Femur (tissue), 1 donor: ENCODE measurements around the gene KNTC1.
"Not testable (repeated sequence)": the region's sequence is repeated elsewhere in the genome, so short reads cannot be mapped to it uniquely, and the experiment has no call there.

Source experiments
- DNase-seq: peaks from one replicate; pipeline ENCODE4 v3.0.0-alpha.2; 2017

Gene KNTC1

DNA sequence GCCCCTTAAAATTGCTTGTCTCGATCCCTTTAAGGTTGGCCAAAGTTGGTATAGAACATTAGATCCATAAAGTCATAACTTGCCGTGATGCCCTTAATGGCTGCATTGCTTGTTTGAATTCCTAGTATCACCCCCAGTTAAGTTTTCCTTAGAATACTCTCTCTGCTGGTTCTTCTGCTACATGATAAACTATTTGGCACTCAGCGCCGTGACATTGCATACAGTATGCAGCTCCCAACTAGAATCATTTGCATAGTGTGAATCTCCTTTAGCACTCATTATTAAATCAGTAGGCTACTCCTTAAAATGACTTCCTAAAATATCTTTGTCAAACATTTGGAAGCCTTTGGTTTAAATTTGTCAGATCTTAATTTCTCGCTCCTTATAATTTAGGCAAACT, 42.2 kb downstream of the KNTC1 start:
- DNase-seq, result no peak

- not testable (repeated sequence) for DNase-seq
Measured at GRCh38 chr12:122570006-122570405, 43.0 kb downstream of the KNTC1 start.

DNA sequence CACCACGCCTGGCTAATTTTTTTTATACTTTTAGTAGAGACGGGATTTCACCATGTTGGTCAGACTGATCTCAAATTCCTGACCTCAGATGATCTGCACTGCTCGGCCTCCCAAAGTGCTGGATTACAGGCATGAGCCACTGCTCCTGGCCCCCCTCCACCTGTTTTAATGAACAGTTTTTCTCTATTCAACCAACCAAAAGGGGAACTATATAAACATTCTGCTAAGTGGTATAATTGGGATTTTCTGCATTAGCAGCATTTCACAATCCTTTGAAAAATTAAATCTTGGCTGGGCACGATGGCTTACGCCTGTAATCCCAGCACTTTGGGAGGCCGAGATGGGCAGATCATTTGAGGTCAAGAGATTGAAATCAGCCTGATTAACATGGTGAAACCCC, 44.8 kb downstream of the KNTC1 start:
- no peak for DNase-seq

- DNase-seq, result not testable (repeated sequence)
Measured at GRCh38 chr12:122583294-122583693, 56.2 kb downstream of the KNTC1 start.

- no peak for DNase-seq
Measured at GRCh38 chr12:122584177-122584863, 57.3 kb downstream of the KNTC1 start.

DNA sequence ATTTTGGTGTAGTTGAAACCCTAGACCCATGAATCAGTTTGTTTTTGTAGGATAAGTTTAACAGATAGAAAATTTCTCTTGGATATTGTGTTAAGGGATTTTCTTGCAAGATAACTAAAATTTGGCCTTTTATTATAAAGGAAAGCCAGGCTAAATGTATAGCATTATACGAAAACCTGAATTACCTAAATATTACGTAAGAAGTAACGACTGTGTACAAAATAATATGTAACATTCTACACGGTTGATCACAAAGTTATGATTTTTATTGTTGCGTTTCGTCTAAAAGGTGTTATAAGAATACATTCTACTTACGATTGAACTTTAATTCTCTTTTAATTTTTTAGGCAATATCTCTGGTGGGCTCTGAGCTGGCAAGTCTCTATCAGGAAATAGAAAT, 63.9 kb downstream of the KNTC1 start:
- DNase-seq, result no peak

DNA sequence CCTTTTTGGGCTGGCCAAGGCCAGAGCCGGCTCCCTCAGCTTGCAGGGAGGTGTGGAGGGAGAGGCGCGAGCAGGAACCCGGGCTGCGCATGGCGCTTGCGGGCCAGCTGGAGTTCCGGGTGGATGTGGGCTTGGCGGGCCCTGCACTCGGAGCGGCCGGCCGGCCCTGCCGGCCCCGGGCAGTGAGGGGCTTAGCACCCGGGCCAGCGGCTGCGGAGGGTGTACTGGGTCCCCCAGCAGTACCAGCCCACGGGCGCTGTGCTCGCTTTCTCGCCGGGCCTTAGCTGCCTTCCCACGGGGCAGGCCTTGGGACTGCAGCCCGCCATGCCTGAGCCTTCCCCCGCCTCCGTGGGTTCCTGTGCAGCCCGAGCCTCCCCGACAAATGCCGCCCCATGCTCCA, 64.9 kb downstream of the KNTC1 start:
- not testable (repeated sequence) for DNase-seq

DNA sequence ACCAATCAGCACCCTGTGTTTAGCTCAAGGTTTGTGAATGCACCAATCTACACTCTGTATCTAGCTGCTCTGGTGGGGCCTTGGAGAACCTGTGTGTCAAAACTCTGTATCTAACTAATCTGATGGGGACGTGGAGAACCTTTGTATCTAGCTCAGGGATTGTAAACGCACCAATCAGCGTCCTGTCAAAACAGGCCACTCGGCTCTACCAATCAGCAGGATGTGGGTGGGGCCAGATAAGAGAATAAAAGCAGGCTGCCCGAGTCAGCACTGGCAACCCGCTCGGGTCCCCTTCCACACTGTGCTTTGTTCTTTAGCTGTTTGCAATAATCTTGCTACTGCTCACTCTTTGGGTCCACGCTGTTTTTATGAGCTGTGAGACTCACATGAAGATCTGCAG, 65.5 kb downstream of the KNTC1 start:
- not testable (repeated sequence) for DNase-seq

- DNase-seq, result no peak
Measured at GRCh38 chr12:122593910-122594309, 66.9 kb downstream of the KNTC1 start.

- no peak for DNase-seq
Measured at GRCh38 chr12:122596838-122597237, 69.8 kb downstream of the KNTC1 start.

DNA sequence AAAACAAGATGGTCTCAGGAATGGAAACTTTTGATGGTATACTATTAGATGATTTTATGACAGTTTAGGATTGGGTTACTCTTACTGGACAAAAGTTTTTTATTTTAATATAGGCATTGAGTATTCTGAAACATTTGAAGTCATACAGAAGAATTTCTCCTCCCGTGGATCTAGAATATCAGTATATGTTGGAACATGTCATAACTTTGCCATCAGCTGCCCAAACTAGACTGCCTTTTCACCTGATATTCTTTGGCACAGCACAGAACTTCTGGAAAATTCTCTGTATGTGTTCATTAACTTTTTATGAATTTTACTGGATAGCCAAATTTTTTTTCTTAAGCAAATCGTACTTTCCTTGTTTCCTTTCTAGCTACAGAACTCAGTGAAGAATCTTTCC, 75.4 kb downstream of the KNTC1 start:
- no peak for DNase-seq

GRCh38 chr12:122604993-122605392, 77.9 kb downstream of the KNTC1 start:
- DNase-seq, result no peak

- DNase-seq, result no peak
Measured at GRCh38 chr12:122609732-122610131, 82.7 kb downstream of the KNTC1 start.

GRCh38 chr12:122610207-122610606, 83.2 kb downstream of the KNTC1 start:
- DNase-seq, result no peak

DNA sequence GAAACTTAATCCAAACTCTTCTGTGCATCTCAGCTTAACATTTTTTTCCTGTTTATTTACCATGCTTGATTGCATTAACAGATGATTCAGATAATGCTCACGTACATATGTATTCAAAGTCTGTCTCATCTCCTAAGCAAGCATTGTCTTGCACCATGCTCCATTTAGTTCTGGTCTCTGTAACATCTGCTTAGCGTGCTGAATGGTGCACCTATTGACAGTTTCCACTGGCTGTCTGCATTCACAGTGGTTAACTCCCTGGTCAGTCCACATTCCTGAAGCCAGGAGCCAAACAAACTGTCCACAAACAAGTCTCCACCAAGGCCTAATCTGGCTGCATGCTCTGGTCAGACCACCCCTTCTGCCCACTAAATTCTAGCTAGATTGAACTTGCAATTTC, 83.9 kb downstream of the KNTC1 start:
- DNase-seq, result no peak

- DNase-seq, result no peak
Measured at GRCh38 chr12:122614839-122615238, 87.8 kb downstream of the KNTC1 start.

DNA sequence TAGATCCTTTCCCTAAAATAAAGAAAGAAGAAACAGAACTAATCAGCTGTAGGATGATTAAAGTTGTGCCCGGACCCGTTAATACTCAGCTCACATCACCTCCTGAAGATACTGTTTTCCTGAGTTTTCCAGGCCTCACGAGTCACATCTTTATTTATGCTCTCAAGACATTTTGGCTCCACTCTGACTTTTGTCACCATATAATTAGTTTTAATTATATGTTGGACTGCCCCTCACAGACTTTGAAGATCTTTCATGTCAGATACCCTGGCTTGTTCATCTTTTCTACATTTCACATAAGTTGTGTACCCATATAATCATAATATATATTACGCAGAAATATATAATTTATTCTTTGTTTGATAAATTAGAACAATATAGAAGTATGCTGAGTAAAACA, 88.7 kb downstream of the KNTC1 start:
- no peak for DNase-seq

DNA sequence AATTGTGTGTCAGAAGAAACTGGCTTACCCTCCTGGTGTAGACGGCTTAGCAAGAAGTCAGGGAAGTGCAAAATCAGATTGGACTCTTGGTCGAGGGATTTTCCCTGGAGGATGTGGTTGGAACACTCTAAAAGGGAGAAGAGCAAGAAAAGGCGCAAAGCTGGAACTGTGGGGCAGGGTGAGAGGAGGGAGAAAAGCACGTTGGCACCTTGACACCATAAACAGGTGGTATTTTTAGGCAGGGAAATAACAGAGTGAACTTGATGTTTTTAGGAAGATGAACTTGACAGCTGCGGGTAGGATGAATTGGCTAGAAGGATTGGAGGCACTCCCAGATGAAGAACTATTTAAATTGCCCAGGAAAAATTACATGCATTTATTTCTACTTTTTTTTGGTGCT, 108.4 kb downstream of the KNTC1 start:
- no peak for DNase-seq

DNA sequence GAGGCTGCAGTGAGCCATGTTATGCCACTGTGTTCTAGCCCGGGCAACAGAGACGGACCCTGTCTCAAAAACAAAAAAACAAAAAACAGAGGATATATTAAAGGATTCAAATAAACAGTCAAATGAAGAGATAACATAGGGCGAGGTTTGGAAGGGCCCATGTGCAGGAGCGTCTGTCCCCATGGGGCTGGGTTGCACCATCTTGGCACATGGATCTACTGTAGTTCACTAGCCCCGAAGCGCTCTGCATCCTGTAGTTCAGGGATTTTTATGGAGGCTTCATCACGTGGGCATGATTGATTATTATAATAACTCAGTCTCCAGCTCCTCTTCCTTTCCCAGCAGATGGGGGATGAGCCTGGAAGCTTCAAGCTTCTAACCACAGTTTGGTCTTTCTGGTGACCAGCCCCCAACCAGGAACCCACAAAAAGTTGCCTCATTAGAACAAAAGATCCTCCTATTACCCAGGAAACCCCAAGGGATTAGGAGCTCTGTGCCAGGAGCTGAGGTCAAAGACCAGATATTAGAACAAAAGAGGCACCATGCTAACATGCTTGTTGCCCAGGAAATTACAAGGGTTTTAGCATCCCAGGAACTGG, 116.3 kb downstream of the KNTC1 start:
- DNase-seq, result no peak

GRCh38 chr12:122646517-122647217, 119.6 kb downstream of the KNTC1 start:
- peak; percentile 29 for DNase-seq

GRCh38 chr12:122651520-122652224, 124.6 kb downstream of the KNTC1 start:
- DNase-seq, result no peak

- DNase-seq, result not testable (repeated sequence)
Measured at GRCh38 chr12:122653291-122653690, 126.2 kb downstream of the KNTC1 start.

DNA sequence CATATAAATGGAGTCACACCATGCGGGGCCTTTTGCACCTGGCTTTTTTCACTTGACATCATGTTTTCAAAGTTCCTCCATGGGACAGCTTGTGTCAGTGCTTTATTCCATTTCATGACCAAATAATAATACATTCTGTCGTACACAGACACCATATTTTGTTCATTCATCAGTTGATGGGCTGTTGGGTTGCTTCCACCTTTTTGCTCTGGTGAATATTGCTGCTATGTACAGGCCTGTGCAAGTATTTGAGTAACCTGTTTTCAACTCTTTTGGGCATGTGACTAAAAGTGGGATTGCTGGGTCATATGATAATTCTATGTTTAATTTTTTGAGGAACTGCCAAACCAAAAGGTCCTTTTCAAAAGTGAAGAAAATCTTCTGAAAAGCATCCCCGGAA, 129.2 kb downstream of the KNTC1 start:
- no peak for DNase-seq

DNA sequence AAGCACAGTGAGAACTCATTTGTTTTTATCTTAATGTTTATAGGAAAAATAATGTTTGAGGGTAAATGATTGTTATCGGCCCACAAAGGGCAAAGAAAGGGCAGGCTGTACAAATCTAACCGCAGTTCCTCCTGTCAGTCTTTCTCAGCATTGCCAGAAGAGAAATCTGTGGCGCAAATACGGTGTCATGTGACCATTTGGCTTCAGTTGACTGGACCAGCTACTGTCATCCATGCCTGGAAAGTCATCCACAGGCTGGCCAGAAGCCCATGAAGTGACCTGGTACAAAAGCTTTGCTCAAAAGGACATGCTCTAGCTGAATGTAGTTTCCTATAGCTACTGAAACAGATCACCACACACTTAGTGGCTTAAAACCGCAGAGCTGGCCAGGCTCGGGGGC, 132.5 kb downstream of the KNTC1 start:
- DNase-seq, result no peak
